Kidney capillary endothelial cell (primary cell): ENCODE data around the gene CDSN.

Experiments
- DNase-seq: peaks from one replicate; pipeline ENCODE4 v3.0.0-alpha.2; 2018; ENCODE audit warnings: low spot score

CDSN gene

GRCh38 chr6:31115941-31116560 lies 4.2 kb downstream of the CDSN start:
- DNase-seq: no peak

GRCh38 chr6:31114970-31115849 lies 5.0 kb downstream of the CDSN start:
- DNase-seq: no peak

- peak; percentile 42 for DNase-seq
These were observed 5.7 kb downstream of the CDSN start, which contains the start of gene PSORS1C1 for GRCh38 chr6:31114541-31114878. Gene PSORS1C1, plus strand, starts transcription at chr6:31114800. Its CDS starts 14,833 bp downstream, at chr6:31129633.

- DNase-seq: no peak
These were observed 6.2 kb downstream of the CDSN start for GRCh38 chr6:31113861-31114540.

- no peak for DNase-seq
These were observed 7.8 kb downstream of the CDSN start, which contains the start of gene C6orf15 for GRCh38 chr6:31112478-31112877. Gene C6orf15, minus strand, starts transcription at chr6:31112575. Its CDS starts 20 bp downstream, at chr6:31112555.

GRCh38 chr6:31111712-31112111 lies 8.5 kb downstream of the CDSN start:
- no peak for DNase-seq

- DNase-seq: no peak
These were observed 9.2 kb downstream of the CDSN start for GRCh38 chr6:31110825-31111582.

- DNase-seq: no peak
These were observed 13.2 kb downstream of the CDSN start for GRCh38 chr6:31107052-31107451.

GRCh38 chr6:31103136-31103535 lies 17.1 kb downstream of the CDSN start:
- DNase-seq: no peak

- no peak for DNase-seq
These were observed 21.8 kb downstream of the CDSN start for GRCh38 chr6:31098449-31098938.

GRCh38 chr6:31096656-31097055 lies 23.6 kb downstream of the CDSN start:
- DNase-seq: no peak

- DNase-seq: no peak
These were observed 24.0 kb downstream of the CDSN start for GRCh38 chr6:31096215-31096614.

GRCh38 chr6:31094389-31094881 lies 25.8 kb downstream of the CDSN start:
- no peak for DNase-seq

- no peak for DNase-seq
These were observed 27.3 kb downstream of the CDSN start for GRCh38 chr6:31092769-31093505.

- no peak for DNase-seq
These were observed 28.0 kb downstream of the CDSN start for GRCh38 chr6:31092238-31092637.

- DNase-seq: no peak
These were observed 28.6 kb downstream of the CDSN start for GRCh38 chr6:31091680-31092079.

- no peak for DNase-seq
These were observed 29.3 kb downstream of the CDSN start for GRCh38 chr6:31090973-31091364.

GRCh38 chr6:31090275-31090972 lies 29.8 kb downstream of the CDSN start:
- DNase-seq: no peak

- DNase-seq: peak; percentile 88
These were observed 32.7 kb downstream of the CDSN start for GRCh38 chr6:31087494-31088089.
